Smooth muscle cell (in vitro differentiated cells): Measurements from ENCODE around the gene SLC35B4. TPM values are rescaled to one million over a fixed set of nuclear protein-coding genes. Genes with fewer than 3 reads are reported as not detected.

Experiments used
- DNase-seq: peaks from one replicate; lab custom pipeline; 2025; ENCODE audit not compliant: unreplicated experiment; lab: John Stamatoyannopoulos, UW
- H2AFZ ChIP-seq: fragments of 200-600 bp; sonication (generic); 2 replicates; pipeline ENCODE4 v1.6.0; 2016; ENCODE audit warnings: antibody characterized with exemption, low read depth, mild to moderate bottlenecking
- H3F3A ChIP-seq: fragments of 200-600 bp; sonication (generic); 2 replicates; pipeline ENCODE4 v1.6.0; 2017; ENCODE audit warnings: antibody characterized with exemption, low read depth
- H3K27ac ChIP-seq: fragments of 200-600 bp; sonication (generic); 2 replicates; pipeline ENCODE4 v1.5.1; 2016; ENCODE audit warnings: low read depth, mild to moderate bottlenecking
- H3K27me3 ChIP-seq: fragments of 200-600 bp; sonication (generic); 2 replicates; pipeline ENCODE4 v1.6.1; 2016; ENCODE audit warnings: low read depth, mild to moderate bottlenecking
- H3K36me3 ChIP-seq: fragments of 200-600 bp; sonication (generic); 2 replicates; pipeline ENCODE4 v1.5.1; 2016; ENCODE audit warnings: low read depth
- H3K4me1 ChIP-seq: fragments of 200-600 bp; sonication (generic); 2 replicates; pipeline ENCODE4 v1.5.1; 2016; ENCODE audit warnings: low read depth
- H3K4me2 ChIP-seq: fragments of 200-600 bp; sonication (generic); 2 replicates; pipeline ENCODE4 v1.6.0; 2016; ENCODE audit warnings: mild to moderate bottlenecking
- H3K4me3 ChIP-seq: fragments of 200-600 bp; sonication (generic); 2 replicates; pipeline ENCODE4 v1.5.1; 2016; ENCODE audit warnings: mild to moderate bottlenecking
- H3K79me2 ChIP-seq: fragments of 200-600 bp; sonication (generic); 2 replicates; pipeline ENCODE4 v1.6.0; 2016; ENCODE audit warnings: low read depth, mild to moderate bottlenecking
- H3K9ac ChIP-seq: fragments of 200-600 bp; sonication (generic); 2 replicates; pipeline ENCODE4 v1.6.0; 2016; ENCODE audit warnings: low read depth
- H3K9me3 ChIP-seq: fragments of 200-600 bp; sonication (generic); replicated peaks from 2 replicates; pipeline ENCODE4 v1.5.1; 2016; ENCODE audit warnings: low read depth
- H4K20me1 ChIP-seq: fragments of 200-600 bp; sonication (generic); 2 replicates; pipeline ENCODE4 v1.6.0; 2016; ENCODE audit warnings: low read depth
- WGBS: methylation state at CpG from one replicate; pipeline ENCODE4 v1.1.7; 2016; ENCODE audit warnings: low lambda C conversion rate; 5-methylcytosine and 5-hydroxymethylcytosine counted together
- polyA plus RNA-seq: library from polyadenylated mRNA; unstranded; fragments of >200 nt; fragmentation: Nextera tagmentation; extraction: Ambion mirVana; gene quantifications from 2 replicates; pipeline ENCODE4 v1.2.1, GENCODE V29; 2016
- total RNA-seq: library from RNA; depleted of rRNA; stranded (reverse); fragments of >200 nt; gene quantifications from 2 replicates; pipeline ENCODE4 v1.2.3, GENCODE V29; 2014
- TF ChIP-seq, protein P1 (sequence below): fragments of 200-600 bp; sonication (generic); IDR thresholded peaks from 2 replicates; pipeline ENCODE4 v1.5.1; 2017; ENCODE audit warnings: borderline replicate concordance, mild to moderate bottlenecking, antibody characterized with exemption; ENCODE audit not compliant: insufficient read depth, poor library complexity, severe bottlenecking

SLC35B4 gene
- total and polyA plus RNA-seq, 2 experiments from 2014 or later = 21.3 to 26.7 TPM

DNA sequence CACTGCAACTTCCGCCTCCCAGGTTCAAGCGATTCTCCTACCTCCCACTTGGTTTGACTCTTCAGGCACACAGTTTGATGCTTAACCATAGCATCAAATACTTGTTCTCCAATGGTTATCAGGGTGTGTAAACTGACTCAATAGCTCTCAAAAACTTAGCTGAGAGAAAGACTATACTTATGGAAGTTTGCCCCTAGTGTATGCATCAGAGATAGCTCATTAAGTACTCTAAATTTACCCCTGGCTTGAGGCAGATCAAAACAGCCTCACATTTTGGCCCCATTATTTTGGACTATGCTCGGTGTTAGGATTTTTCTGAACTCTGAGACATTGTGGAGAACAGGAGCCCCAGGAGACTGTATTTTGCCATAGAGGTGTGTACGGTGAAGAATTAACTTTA, 40.8 kb upstream of the SLC35B4 start:
- 94% methylated on average over 4 of the region's 4 CpGs for WGBS
- Histone ChIP-seq H3K79me2 (no peaks in the 10 kb centered on the region), H3K9ac (no peak overlapping the region), H3K4me2 (no peak overlapping the region), H3K9me3 (no peaks in the 10 kb centered on the region), H3K4me1 (no peaks in the 10 kb centered on the region), H3F3A (no peaks in the 10 kb centered on the region), H4K20me1 (no peaks in the 10 kb centered on the region), H3K4me3 (no peak overlapping the region), H3K27me3 (peaks cover 4% of the 10 kb centered on the region), H3K36me3 (no peaks in the 10 kb centered on the region), H2AFZ (no peak overlapping the region), H3K27ac (no peak overlapping the region)
- TF ChIP-seq, protein P1, sequence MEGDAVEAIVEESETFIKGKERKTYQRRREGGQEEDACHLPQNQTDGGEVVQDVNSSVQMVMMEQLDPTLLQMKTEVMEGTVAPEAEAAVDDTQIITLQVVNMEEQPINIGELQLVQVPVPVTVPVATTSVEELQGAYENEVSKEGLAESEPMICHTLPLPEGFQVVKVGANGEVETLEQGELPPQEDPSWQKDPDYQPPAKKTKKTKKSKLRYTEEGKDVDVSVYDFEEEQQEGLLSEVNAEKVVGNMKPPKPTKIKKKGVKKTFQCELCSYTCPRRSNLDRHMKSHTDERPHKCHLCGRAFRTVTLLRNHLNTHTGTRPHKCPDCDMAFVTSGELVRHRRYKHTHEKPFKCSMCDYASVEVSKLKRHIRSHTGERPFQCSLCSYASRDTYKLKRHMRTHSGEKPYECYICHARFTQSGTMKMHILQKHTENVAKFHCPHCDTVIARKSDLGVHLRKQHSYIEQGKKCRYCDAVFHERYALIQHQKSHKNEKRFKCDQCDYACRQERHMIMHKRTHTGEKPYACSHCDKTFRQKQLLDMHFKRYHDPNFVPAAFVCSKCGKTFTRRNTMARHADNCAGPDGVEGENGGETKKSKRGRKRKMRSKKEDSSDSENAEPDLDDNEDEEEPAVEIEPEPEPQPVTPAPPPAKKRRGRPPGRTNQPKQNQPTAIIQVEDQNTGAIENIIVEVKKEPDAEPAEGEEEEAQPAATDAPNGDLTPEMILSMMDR = no peak
- DNase-seq = no peak

- no peak overlapping the region for H3K4me3 ChIP-seq
- H3K9ac ChIP-seq = no peak overlapping the region
- H3K79me2 ChIP-seq = no peaks in the 10 kb centered on the region
- WGBS = 91% methylated on average over 9 of the region's 9 CpGs
- no peaks in the 10 kb centered on the region for H3F3A ChIP-seq
- no peaks in the 10 kb centered on the region for H3K9me3 ChIP-seq
- H3K4me1 ChIP-seq = no peaks in the 10 kb centered on the region
- H3K36me3 ChIP-seq = no peaks in the 10 kb centered on the region
- H4K20me1 ChIP-seq = no peaks in the 10 kb centered on the region
- H3K27me3 ChIP-seq = no peaks in the 10 kb centered on the region
- no peak overlapping the region for H2AFZ ChIP-seq
- no peak overlapping the region for H3K27ac ChIP-seq
- DNase-seq = no peak
- TF ChIP-seq, protein P1 = no peak
- no peak overlapping the region for H3K4me2 ChIP-seq
Observed at GRCh38 chr7:134356421-134356936, 39.7 kb upstream of the SLC35B4 start.

DNA sequence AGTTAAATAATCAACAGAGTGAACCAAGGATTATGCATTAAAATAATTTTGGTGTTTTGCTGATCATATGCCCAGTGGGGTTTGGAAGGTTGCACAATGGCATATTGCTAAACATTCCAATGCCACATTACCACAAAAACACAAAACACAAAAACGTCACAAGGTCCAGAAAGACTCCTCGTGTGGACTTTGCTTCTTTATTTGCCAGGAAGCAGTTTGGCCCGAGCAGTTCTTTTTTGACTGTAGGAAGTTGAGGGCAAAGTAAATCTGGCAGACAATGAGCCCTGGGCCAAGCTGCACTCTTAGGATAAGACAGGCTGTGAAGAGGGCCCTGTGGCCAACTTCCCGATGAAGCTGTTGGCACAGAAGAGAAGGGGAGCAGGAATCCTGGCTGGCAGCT, 39.2 kb upstream of the SLC35B4 start:
- no peaks in the 10 kb centered on the region for H3K4me1 ChIP-seq
- no peak overlapping the region for H3K9ac ChIP-seq
- TF ChIP-seq, protein P1 = no peak
- H3K36me3 ChIP-seq = no peaks in the 10 kb centered on the region
- H2AFZ ChIP-seq = no peak overlapping the region
- H3K4me3 ChIP-seq = no peak overlapping the region
- no peaks in the 10 kb centered on the region for H3K9me3 ChIP-seq
- DNase-seq = no peak
- no peaks in the 10 kb centered on the region for H4K20me1 ChIP-seq
- H3K79me2 ChIP-seq = no peaks in the 10 kb centered on the region
- no peaks in the 10 kb centered on the region for H3F3A ChIP-seq
- no peak overlapping the region for H3K4me2 ChIP-seq
- H3K27me3 ChIP-seq = no peaks in the 10 kb centered on the region
- no peak overlapping the region for H3K27ac ChIP-seq
- 84% methylated on average over 4 of the region's 4 CpGs for WGBS

- no peak overlapping the region for H2AFZ ChIP-seq
- H3K79me2 ChIP-seq = no peaks in the 10 kb centered on the region
- no peaks in the 10 kb centered on the region for H3K9me3 ChIP-seq
- H3K4me1 ChIP-seq = no peaks in the 10 kb centered on the region
- no peak overlapping the region for H3K4me3 ChIP-seq
- H3K4me2 ChIP-seq = no peak overlapping the region
- no peaks in the 10 kb centered on the region for H3K27me3 ChIP-seq
- no peaks in the 10 kb centered on the region for H3K36me3 ChIP-seq
- DNase-seq = no peak
- WGBS = 78% methylated on average over 7 of the region's 7 CpGs
- H3F3A ChIP-seq = no peaks in the 10 kb centered on the region
- TF ChIP-seq, protein P1 = no peak
- no peak overlapping the region for H3K27ac ChIP-seq
- no peaks in the 10 kb centered on the region for H4K20me1 ChIP-seq
- H3K9ac ChIP-seq = no peak overlapping the region
Observed at GRCh38 chr7:134355004-134355525, 38.3 kb upstream of the SLC35B4 start.
